ENCODE results near the gene ATXN10. TPM values are rescaled to one million over a fixed set of nuclear protein-coding genes. Genes with fewer than 3 reads are reported as not detected.

The ATXN10 gene
- total and polyA plus RNA-seq, 2 of the 8 experiments (the other 6 are each of a cell fraction or from before 2014, with no cell fraction given): 134 to 210 TPM

DNA sequence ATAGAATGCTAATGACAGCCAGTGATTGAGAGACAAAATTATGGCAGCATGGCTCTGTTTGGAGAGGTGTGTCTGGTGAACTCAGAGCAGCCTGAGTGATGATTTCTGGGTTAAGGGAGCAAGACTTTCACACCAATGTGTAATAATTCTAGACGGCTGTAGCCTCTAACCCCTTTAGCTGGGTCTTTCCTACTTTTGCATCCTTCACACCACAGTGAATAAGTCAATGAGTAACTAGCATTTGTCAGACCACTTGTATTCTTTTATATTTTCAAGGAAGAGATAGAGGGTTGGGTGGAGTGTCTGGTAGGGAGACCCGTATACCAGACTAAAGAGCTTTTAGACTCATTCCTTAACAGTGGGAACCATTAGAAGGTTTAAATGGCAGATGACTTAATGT lies 50.4 kb downstream of the ATXN10 start (continued):
- TF ChIP-seq, protein P1, sequence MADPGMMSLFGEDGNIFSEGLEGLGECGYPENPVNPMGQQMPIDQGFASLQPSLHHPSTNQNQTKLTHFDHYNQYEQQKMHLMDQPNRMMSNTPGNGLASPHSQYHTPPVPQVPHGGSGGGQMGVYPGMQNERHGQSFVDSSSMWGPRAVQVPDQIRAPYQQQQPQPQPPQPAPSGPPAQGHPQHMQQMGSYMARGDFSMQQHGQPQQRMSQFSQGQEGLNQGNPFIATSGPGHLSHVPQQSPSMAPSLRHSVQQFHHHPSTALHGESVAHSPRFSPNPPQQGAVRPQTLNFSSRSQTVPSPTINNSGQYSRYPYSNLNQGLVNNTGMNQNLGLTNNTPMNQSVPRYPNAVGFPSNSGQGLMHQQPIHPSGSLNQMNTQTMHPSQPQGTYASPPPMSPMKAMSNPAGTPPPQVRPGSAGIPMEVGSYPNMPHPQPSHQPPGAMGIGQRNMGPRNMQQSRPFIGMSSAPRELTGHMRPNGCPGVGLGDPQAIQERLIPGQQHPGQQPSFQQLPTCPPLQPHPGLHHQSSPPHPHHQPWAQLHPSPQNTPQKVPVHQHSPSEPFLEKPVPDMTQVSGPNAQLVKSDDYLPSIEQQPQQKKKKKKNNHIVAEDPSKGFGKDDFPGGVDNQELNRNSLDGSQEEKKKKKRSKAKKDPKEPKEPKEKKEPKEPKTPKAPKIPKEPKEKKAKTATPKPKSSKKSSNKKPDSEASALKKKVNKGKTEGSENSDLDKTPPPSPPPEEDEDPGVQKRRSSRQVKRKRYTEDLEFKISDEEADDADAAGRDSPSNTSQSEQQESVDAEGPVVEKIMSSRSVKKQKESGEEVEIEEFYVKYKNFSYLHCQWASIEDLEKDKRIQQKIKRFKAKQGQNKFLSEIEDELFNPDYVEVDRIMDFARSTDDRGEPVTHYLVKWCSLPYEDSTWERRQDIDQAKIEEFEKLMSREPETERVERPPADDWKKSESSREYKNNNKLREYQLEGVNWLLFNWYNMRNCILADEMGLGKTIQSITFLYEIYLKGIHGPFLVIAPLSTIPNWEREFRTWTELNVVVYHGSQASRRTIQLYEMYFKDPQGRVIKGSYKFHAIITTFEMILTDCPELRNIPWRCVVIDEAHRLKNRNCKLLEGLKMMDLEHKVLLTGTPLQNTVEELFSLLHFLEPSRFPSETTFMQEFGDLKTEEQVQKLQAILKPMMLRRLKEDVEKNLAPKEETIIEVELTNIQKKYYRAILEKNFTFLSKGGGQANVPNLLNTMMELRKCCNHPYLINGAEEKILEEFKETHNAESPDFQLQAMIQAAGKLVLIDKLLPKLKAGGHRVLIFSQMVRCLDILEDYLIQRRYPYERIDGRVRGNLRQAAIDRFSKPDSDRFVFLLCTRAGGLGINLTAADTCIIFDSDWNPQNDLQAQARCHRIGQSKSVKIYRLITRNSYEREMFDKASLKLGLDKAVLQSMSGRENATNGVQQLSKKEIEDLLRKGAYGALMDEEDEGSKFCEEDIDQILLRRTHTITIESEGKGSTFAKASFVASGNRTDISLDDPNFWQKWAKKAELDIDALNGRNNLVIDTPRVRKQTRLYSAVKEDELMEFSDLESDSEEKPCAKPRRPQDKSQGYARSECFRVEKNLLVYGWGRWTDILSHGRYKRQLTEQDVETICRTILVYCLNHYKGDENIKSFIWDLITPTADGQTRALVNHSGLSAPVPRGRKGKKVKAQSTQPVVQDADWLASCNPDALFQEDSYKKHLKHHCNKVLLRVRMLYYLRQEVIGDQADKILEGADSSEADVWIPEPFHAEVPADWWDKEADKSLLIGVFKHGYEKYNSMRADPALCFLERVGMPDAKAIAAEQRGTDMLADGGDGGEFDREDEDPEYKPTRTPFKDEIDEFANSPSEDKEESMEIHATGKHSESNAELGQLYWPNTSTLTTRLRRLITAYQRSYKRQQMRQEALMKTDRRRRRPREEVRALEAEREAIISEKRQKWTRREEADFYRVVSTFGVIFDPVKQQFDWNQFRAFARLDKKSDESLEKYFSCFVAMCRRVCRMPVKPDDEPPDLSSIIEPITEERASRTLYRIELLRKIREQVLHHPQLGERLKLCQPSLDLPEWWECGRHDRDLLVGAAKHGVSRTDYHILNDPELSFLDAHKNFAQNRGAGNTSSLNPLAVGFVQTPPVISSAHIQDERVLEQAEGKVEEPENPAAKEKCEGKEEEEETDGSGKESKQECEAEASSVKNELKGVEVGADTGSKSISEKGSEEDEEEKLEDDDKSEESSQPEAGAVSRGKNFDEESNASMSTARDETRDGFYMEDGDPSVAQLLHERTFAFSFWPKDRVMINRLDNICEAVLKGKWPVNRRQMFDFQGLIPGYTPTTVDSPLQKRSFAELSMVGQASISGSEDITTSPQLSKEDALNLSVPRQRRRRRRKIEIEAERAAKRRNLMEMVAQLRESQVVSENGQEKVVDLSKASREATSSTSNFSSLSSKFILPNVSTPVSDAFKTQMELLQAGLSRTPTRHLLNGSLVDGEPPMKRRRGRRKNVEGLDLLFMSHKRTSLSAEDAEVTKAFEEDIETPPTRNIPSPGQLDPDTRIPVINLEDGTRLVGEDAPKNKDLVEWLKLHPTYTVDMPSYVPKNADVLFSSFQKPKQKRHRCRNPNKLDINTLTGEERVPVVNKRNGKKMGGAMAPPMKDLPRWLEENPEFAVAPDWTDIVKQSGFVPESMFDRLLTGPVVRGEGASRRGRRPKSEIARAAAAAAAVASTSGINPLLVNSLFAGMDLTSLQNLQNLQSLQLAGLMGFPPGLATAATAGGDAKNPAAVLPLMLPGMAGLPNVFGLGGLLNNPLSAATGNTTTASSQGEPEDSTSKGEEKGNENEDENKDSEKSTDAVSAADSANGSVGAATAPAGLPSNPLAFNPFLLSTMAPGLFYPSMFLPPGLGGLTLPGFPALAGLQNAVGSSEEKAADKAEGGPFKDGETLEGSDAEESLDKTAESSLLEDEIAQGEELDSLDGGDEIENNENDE (IDR thresholded peaks at IDR 0.05; ENCODE audit: insufficient replicate concordance, low read length): no peak
- TF ChIP-seq PHF8 (conservative IDR thresholded peaks at IDR 0.05; ENCODE audit: low read depth, low read length): no peak
- no peak for TF ChIP-seq ATF3 (IDR thresholded peaks at IDR 0.05; ENCODE audit: insufficient read depth, low read depth, low read length)
- TF ChIP-seq HDAC6 (IDR thresholded peaks at IDR 0.05; ENCODE audit: low read depth, low read length): no peak
- TF ChIP-seq FOSL1 (IDR thresholded peaks at IDR 0.05; ENCODE audit: insufficient read depth, low read depth, low read length): no peak
- TF ChIP-seq CHD1 (IDR thresholded peaks at IDR 0.05; ENCODE audit: low read depth, low read length): no peak
- no peak for TF ChIP-seq SIRT6 (IDR thresholded peaks at IDR 0.05; ENCODE audit: low read length)
- TF ChIP-seq MAFK (IDR thresholded peaks at IDR 0.05; ENCODE audit: low read depth, low read length): no peak
- TF ChIP-seq YY1 (IDR thresholded peaks at IDR 0.05; ENCODE audit: low read depth, low read length): no peak
- no peak for TF ChIP-seq SP2 (IDR thresholded peaks at IDR 0.05; ENCODE audit: low read length)
- no peak for TF ChIP-seq CBX8 (IDR thresholded peaks at IDR 0.05; ENCODE audit: borderline replicate concordance, low read depth, low read length)
- no peak for TF ChIP-seq KDM1A (IDR thresholded peaks at IDR 0.05; ENCODE audit: borderline replicate concordance, low read length)

All from H1 (cell line).